Measurements from ENCODE around the gene TIAM1. TPM values are rescaled to one million over a fixed set of nuclear protein-coding genes. Genes with fewer than 3 reads are reported as not detected.

TIAM1 gene
- total RNA-seq, 1 experiment from 2014 or later: 22.5 TPM

GRCh38 chr21:31186916-31187315 lies 157.1 kb downstream of the TIAM1 start:
- no TSS peak for BruUV-seq (replicated peaks)
- H3F3A ChIP-seq (ENCODE audit: insufficient read depth, low read depth): no peaks in the 10 kb centered on the region
- TF ChIP-seq, protein P1, sequence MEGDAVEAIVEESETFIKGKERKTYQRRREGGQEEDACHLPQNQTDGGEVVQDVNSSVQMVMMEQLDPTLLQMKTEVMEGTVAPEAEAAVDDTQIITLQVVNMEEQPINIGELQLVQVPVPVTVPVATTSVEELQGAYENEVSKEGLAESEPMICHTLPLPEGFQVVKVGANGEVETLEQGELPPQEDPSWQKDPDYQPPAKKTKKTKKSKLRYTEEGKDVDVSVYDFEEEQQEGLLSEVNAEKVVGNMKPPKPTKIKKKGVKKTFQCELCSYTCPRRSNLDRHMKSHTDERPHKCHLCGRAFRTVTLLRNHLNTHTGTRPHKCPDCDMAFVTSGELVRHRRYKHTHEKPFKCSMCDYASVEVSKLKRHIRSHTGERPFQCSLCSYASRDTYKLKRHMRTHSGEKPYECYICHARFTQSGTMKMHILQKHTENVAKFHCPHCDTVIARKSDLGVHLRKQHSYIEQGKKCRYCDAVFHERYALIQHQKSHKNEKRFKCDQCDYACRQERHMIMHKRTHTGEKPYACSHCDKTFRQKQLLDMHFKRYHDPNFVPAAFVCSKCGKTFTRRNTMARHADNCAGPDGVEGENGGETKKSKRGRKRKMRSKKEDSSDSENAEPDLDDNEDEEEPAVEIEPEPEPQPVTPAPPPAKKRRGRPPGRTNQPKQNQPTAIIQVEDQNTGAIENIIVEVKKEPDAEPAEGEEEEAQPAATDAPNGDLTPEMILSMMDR (conservative IDR thresholded peaks at IDR 0.05): no peak
- CTCF ChIA-PET: no interaction called here
- H3K27me3 ChIP-seq (ENCODE audit: insufficient read depth, low read depth): no peaks in the 10 kb centered on the region
- H3K4me2 ChIP-seq: no peak overlapping the region
- intact Hi-C loops (cut with micrococcal nuclease; ENCODE audit: unreplicated experiment): no loop called here
- no peaks in the 10 kb centered on the region for H3K4me1 ChIP-seq (replicated peaks; ENCODE audit: insufficient read depth)
- H3K79me2 ChIP-seq (ENCODE audit: low read depth): no peaks in the 10 kb centered on the region
- DNase-seq: no peak
- H4K20me1 ChIP-seq (ENCODE audit: insufficient read depth): no peaks in the 10 kb centered on the region
- no peak overlapping the region for H2AFZ ChIP-seq
- H3K9me2 ChIP-seq (ENCODE audit: insufficient read depth): no peaks in the 10 kb centered on the region
- H3K36me3 ChIP-seq (ENCODE audit: low read depth): 0 out of 2 replicates have a peak, but pooled peaks cover 3% of the 10 kb centered on the region
- POLR2A ChIA-PET (ENCODE audit: unreplicated experiment): no interaction called here
- no peak overlapping the region for H3K27ac ChIP-seq
- H3K9me3 ChIP-seq (ENCODE audit: insufficient read depth, low read depth): no peaks in the 10 kb centered on the region
- no peak overlapping the region for H3K4me3 ChIP-seq

- no TSS peak for BruUV-seq (replicated peaks)
- Histone ChIP-seq H3K9me3 (ENCODE audit: insufficient read depth, low read depth) (no peaks in the 10 kb centered on the region), H4K20me1 (ENCODE audit: insufficient read depth) (0 out of 2 replicates have a peak, but pooled peaks cover 1% of the 10 kb centered on the region), H3F3A (ENCODE audit: insufficient read depth, low read depth) (no peaks in the 10 kb centered on the region), H3K27me3 (ENCODE audit: insufficient read depth, low read depth) (no peaks in the 10 kb centered on the region), H3K36me3 (ENCODE audit: low read depth) (0 out of 2 replicates have a peak, but pooled peaks cover 3% of the 10 kb centered on the region), H2AFZ (no peak overlapping the region), H3K4me1 (replicated peaks; ENCODE audit: insufficient read depth) (no peaks in the 10 kb centered on the region), H3K4me2 (no peak overlapping the region), H3K27ac (no peak overlapping the region), H3K79me2 (ENCODE audit: low read depth) (no peaks in the 10 kb centered on the region), H3K4me3 (no peak overlapping the region), H3K9me2 (ENCODE audit: insufficient read depth) (no peaks in the 10 kb centered on the region)
- POLR2A ChIA-PET (ENCODE audit: unreplicated experiment): interaction anchor here (0.7 kb wide), 1 partner anchor 395 kb away, joined by 3 read pairs; no protein-coding TSS in a partner anchor
- DNase-seq: no peak
- intact Hi-C loops (cut with micrococcal nuclease; ENCODE audit: unreplicated experiment): no loop called here
- no peak for TF ChIP-seq EZH2 (IDR thresholded peaks at IDR 0.05; ENCODE audit: low read depth)
- TF ChIP-seq, protein P1 (conservative IDR thresholded peaks at IDR 0.05): no peak
- CTCF ChIA-PET: no interaction called here
Measured at GRCh38 chr21:31185663-31186062, 158.4 kb downstream of the TIAM1 start.

DNA sequence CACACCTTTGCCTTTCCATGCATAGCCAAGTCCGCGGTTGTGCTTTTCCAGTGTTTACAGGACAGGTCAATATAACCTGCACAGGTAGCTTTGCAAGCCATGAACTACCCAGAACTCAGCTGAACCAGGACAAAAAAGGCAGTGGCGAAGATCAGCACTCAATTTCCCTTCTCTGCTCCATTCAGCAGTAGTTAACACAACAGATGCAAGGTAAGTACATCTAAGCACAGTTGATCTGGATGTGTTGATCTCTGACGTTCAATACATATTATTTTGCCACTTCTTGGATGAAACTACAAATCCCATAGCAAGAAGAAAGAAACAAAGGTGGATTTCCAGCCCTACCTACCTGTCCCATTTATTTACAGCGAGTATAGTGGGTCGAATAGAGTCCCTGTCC lies 159.2 kb downstream of the TIAM1 start:
- CTCF ChIA-PET: no interaction called here
- BruUV-seq (replicated peaks): no TSS peak

More for the DNA sequence above, 159.2 kb downstream of the TIAM1 start:
- Histone ChIP-seq H3K9me2 (ENCODE audit: insufficient read depth) (no peaks in the 10 kb centered on the region), H3F3A (ENCODE audit: insufficient read depth, low read depth) (no peaks in the 10 kb centered on the region), H3K4me2 (no peak overlapping the region), H3K27me3 (ENCODE audit: insufficient read depth, low read depth) (no peaks in the 10 kb centered on the region), H2AFZ (no peak overlapping the region), H3K4me1 (replicated peaks; ENCODE audit: insufficient read depth) (no peaks in the 10 kb centered on the region), H3K27ac (no peak overlapping the region), H3K79me2 (ENCODE audit: low read depth) (no peaks in the 10 kb centered on the region), H3K9me3 (ENCODE audit: insufficient read depth, low read depth) (no peaks in the 10 kb centered on the region), H3K4me3 (no peak overlapping the region), H4K20me1 (ENCODE audit: insufficient read depth) (0 out of 2 replicates have a peak, but pooled peaks cover 7% of the 10 kb centered on the region), H3K36me3 (ENCODE audit: low read depth) (0 out of 2 replicates have a peak, but pooled peaks cover 3% of the 10 kb centered on the region)
- intact Hi-C loops (cut with micrococcal nuclease; ENCODE audit: unreplicated experiment): no loop called here
- TF ChIP-seq EZH2 (IDR thresholded peaks at IDR 0.05; ENCODE audit: low read depth): no peak
- TF ChIP-seq, protein P1 (conservative IDR thresholded peaks at IDR 0.05): no peak
- no peak for DNase-seq
- POLR2A ChIA-PET (ENCODE audit: unreplicated experiment): interaction anchor here (0.7 kb wide), 1 partner anchor 396 kb away, joined by 3 read pairs; no protein-coding TSS in a partner anchor

Data from PC-9 (cell line).